ENCODE results near the gene EML4.
"Not testable (repeated sequence)": the region's sequence is repeated elsewhere in the genome, so short reads cannot be mapped to it uniquely, and the experiment has no call there.

EML4 gene

GRCh38 chr2:42169100-42169873 lies at the start of gene EML4:
Gene EML4 (plus strand): TSS chr2:42169353. CDS start chr2:42169612, 259 bp downstream.
- DNase-seq = peak; percentile 27

- DNase-seq = no peak
These were observed 45.7 kb upstream of the EML4 start for GRCh38 chr2:42123426-42123825.

- DNase-seq = no peak
These were observed 45.0 kb upstream of the EML4 start for GRCh38 chr2:42124011-42124785.

GRCh38 chr2:42125841-42126594 lies 43.1 kb upstream of the EML4 start:
- no peak for DNase-seq

- not testable (repeated sequence) for DNase-seq
These were observed 42.3 kb upstream of the EML4 start for GRCh38 chr2:42126873-42127272.

- DNase-seq = no peak
These were observed 41.4 kb upstream of the EML4 start for GRCh38 chr2:42127425-42128424.

GRCh38 chr2:42128721-42129486 lies 40.2 kb upstream of the EML4 start:
- peak; percentile 65 for DNase-seq

GRCh38 chr2:42129487-42129852 lies 39.7 kb upstream of the EML4 start:
- no peak for DNase-seq

- no peak for DNase-seq
These were observed 39.2 kb upstream of the EML4 start for GRCh38 chr2:42129947-42130346.

- not testable (repeated sequence) for DNase-seq
These were observed 38.3 kb upstream of the EML4 start for GRCh38 chr2:42130858-42131257.

- DNase-seq = no peak
These were observed 36.8 kb upstream of the EML4 start for GRCh38 chr2:42132191-42132965.

GRCh38 chr2:42132966-42133641 lies 36.0 kb upstream of the EML4 start:
- peak; percentile 85 for DNase-seq

- no peak for DNase-seq
These were observed 35.4 kb upstream of the EML4 start for GRCh38 chr2:42133771-42134195.

- not testable (repeated sequence) for DNase-seq
These were observed 34.7 kb upstream of the EML4 start for GRCh38 chr2:42134401-42134932.

- peak; percentile 36 for DNase-seq
These were observed 33.5 kb upstream of the EML4 start for GRCh38 chr2:42135381-42136312.

- DNase-seq = no peak
These were observed 32.4 kb upstream of the EML4 start for GRCh38 chr2:42136782-42137124.

GRCh38 chr2:42137125-42137841 lies 31.9 kb upstream of the EML4 start:
- DNase-seq = no peak
